HG03135 (cell line): ENCODE data around the gene RPL10.

ENCODE experiments used
- ATAC-seq: cut with Tn5 transposase; IDR thresholded peaks from one replicate; pipeline ENCODE4 v1.9.1; 2021; ENCODE audit warnings: mild to moderate bottlenecking, moderate library complexity; ENCODE audit not compliant: unreplicated experiment

The RPL10 gene

DNA sequence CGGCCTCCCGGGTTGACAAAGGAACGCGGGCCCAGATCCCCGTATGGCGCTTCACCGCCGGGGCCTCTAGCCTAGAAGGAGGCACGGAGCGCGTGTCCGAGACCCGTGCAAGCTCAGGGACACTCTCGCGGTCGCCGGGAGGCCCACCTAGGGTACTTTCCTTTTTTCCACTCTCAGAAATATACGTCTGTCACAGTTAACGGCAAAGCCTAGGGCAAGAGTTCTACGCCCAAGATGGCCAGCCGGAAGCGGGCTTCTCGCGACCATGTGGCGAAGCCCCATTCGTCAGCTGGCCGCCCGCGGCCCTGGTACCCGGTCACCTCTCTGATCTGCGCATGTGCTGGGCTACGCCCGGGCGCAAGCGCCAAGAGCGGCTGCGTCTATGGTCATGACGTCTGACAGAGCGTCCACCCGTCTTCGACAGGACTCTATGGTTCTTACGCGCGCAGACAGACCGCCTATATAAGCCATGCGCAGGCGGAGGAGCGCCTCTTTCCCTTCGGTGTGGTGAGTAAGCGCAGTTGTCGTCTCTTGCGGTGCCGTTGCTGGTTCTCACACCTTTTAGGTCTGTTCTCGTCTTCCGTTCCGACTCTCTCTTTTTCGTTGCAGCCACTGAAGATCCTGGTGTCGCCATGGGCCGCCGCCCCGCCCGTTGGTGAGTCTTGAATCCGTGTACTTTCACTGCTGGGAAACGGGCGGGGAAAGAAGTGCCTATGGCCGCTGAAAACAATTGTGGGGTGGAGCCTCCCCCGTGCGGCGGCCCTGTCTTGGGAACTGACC, at the start of gene RPL10:
Gene RPL10, plus strand, starts transcription at position 490 of the 780 bp plus-strand sequence. Its CDS starts 143 bp downstream, at position 633.
- peak; percentile 71 for ATAC-seq

DNA sequence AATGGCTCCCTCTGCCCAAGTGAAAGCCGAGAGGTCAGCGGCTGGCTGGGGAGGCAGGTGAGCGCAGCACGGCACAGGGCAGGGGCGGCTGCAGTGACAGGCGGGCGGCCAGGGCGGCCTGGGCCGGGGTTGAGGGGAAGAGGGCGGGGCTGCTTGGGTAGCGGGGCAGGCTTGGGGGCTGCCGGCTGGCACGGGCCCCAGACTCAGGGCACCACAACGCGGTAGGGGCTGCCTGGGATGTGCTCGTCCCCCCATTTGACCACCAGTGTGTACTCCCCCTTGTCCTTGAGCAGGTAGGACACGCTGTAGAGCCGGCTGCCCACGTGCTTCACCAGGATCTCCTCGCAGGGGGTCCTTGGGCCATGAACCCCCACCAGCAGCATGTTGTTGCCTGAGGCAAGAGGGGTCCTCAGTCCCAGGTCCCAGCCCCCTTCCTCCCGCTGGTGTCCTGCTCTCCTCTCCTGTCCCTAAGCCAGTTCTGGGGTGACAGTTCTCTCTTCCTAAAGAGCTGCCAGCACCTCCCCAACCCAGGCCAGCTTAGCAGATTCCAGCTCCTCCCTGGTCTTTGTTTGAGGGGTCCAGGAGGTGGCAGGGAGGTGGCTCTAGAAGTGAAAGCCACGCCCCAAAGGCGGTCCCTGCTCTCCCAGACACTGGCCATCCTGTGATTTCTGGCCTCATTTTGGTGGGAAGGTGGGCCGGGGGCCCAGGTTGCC, 49.4 kb upstream of the RPL10 start:
- ATAC-seq: no peak

DNA sequence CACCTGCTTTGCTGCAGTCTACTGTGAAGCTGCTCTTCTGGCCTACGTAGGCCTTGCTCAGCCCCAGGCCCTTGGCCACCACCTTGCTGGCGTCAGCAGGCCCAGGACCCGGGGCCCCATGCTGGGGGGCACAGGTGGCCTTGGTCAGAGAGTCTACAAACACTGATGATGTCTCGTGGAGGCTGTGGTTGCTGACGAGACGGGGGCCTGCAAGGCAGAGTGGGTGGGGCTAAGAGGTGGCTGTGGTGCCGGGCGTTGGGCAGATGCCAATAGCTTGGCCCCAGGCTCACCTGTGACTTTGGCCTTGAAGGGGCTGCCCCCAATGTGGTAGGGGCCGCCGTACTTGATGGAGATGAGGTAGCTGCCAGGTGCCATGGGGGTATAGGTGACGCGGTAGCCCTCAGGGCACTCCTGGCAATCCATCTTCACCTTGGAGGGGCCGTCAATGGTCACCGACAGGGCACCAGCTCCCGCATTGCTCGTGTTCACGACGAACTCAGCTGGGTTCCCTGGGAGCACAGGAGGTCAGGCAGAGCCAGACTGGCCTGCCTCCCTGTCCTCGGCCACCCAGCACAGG, 48.7 kb upstream of the RPL10 start:
- no peak for ATAC-seq

DNA sequence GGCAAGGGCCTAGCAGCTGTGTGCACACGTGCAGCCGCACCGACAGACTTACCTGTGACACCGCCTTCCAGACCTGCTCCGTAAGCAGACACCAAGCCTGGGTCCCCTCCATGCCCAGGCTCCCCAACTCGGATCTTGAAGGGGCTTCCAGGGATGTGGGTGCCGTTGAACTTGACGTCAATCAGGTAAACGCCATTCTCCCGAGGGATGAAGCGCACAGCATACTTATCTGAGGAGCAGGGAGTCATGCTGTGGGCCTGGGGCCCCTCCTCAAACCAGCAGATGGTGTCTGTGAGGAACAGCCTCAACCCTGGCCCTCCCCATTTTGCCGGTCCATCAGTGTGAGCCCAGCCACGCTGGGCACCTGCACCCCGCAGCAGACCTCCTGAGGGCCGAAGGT, 48.2 kb upstream of the RPL10 start:
- no peak for ATAC-seq

DNA sequence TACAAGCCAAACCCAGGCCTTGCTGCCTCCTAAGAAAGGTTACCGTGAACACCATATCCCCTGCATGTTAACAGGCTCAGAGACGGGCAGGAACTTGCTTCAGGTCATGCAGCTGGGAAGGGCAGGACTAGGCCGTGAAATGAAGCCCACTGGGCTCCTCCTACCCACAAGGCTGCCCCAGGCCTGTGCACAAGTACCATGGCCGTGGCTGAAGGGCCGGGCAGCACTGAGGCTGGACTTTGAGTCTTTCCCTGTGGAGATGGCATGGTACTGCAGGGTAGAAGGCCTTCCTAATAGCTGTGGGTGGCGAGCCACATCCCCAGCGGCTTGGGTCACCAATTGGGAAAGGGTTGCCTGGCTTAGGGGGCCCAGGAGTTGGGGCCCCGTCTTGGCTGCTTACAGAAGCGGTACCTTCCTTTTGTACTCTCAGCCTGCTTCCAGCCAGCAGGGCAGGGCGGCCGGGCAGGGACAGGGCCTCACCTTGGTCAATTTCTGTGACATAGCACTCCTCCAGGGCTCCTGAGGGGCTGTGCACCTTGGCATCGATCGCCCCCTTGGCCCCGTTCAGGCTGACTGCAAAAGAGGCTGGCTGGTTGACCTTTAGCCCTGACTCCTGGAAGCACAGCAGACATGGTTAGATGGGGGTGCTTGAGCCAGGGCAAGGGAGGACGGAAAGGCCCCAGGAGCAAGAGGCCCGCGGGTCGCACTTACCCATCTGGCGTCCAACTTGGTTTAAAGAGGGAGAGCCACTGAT, 47.6 kb upstream of the RPL10 start:
- ATAC-seq: no peak

DNA sequence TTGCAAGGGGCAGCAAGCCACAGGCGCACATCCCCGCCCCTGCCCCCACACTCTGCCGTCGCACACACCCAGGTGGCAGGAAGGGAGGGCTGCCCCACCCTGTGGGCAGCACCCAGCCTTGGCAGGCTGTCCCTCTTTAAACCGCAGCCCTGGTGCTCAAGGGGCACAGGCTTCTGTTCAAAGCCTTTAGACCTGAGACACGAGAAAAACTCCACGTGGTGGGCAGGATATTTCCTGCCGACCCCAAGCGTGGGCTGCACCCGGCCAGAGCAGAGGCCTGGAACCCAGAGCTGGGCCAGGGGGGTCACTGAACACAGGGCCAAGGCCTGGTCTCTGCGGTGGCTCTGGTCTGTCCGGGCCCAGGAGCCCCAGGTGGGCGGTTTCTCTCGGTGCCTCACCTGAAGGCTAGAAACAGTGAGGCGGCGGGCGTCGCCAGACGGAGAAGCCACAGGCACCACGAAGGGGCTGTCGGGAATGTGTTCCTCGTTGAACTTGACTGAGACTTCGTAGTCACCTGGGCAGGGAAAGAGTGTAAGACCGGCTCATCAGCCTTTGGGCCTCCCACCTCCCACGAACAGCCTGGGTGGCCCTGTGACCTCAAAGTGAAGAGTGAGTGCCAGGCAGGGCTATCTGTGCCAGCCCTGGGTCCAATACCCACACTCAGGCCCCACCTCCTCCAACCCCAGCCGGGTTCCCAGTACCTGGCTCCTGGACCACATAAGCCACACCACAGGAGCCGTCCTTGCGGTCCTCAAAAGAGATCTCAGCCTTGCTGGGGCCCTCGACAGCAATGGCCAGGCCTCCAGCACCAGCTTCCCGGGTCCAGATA, 46.8 kb upstream of the RPL10 start:
- ATAC-seq: no peak

DNA sequence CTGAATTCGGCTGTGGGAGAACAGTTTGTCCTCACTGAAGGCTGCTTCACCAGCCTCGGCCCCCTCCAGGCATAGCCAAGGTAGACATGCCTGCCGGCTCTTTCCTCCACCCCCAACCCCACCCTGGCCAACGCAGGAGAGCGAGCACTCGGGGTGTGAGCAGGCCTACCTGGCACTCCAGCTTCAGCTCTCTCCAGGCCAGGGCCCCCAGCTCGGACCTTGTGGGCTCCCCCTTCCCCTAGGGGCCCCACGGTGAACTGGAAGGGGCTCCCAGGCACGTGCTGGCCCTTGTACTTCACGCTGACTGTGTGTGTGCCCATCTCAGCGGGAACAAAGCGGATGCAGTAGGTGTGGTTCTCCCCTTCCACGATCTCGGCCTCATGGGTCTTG, 46.2 kb upstream of the RPL10 start:
- ATAC-seq: no peak

DNA sequence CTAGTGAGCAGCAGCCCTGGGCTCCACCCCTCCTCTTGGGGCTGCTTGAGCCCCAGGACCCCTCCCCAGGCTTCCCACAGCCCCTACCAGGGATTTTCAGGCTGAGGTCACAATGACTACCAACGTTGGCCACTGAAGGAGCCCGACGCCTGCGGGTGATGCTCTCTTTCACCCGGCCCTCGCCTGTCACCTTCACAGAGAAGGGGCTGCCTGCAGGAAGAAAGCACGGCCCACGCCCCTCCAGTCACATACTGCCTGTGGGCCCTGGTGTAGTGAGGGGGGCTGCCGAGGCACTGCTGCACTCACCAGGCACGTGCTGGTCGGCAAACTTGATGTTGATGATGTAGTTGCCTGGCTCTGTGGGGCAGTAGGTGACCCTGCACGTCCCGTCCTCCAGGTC, 45.7 kb upstream of the RPL10 start:
- ATAC-seq: no peak

DNA sequence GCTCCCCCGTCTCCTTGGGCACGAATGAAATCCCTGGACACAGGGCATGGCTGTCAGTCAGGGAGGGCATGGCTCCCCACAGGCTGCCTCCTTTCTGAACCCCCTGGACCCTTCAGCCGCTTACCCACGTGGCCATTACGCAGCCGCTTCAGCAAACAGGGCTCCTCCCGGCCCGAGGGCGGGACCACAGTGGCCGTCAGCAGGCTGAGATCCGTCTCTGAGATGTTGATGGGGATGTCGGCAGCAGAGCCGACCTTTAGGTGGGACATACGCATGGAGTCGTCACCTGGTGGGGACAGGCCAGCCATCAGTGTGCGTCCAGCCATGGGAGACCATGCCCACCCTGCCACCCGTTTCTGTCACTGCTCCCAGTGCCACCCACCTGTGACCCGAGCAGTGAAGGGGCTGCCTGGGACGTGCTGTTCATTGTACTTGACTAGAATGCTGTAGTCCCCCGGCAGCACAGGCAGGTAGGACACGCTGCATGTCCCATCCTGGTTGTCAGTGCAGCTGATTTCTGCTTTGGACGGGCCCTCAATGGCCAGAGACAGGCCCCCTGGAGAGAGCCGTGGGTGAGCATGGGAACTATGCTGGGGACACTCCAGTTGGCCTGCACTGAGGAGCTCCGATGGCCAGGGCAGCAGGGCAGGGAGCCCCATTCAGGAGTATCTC, 44.9 kb upstream of the RPL10 start:
- ATAC-seq: no peak

DNA sequence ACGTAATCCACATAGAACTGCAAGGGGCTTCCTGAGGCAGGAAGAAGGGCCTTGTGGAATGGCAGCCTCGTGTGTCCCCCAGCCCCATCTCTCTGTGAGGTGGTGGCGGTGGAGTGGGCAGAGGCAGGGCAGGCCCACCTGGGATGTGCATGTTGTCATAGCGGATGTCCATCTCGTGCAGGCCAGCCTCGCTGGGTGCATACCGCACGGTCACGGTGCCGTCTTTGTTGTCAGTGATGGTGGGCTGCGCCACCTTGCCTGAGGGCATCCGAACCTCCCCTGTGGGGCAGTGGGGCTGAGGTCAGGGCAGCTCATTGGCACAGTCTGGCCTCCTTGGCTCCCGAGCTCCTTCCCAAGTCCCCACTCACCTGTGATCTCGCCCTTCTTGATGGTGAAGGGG, 44.2 kb upstream of the RPL10 start:
- ATAC-seq: no peak

DNA sequence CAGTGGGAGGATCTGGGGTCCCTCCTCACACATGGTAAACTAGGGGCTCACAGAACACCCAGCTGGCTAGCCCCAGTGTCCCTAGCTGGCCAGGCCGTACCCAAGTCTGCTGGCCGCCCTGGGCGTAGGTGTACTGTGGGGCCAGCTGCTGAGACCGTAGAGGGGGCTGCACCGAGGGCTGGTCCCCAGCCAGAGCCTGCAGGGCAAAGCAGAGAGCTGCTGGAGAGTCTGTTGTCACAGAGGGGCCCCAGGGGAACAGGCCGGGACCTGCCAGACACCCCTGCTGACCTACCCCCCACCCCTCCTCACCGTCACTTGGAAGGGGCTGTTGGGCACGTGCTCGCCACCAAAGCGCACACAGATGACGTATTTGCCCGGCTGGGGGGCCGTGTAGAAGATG, 43.7 kb upstream of the RPL10 start:
- no peak for ATAC-seq

DNA sequence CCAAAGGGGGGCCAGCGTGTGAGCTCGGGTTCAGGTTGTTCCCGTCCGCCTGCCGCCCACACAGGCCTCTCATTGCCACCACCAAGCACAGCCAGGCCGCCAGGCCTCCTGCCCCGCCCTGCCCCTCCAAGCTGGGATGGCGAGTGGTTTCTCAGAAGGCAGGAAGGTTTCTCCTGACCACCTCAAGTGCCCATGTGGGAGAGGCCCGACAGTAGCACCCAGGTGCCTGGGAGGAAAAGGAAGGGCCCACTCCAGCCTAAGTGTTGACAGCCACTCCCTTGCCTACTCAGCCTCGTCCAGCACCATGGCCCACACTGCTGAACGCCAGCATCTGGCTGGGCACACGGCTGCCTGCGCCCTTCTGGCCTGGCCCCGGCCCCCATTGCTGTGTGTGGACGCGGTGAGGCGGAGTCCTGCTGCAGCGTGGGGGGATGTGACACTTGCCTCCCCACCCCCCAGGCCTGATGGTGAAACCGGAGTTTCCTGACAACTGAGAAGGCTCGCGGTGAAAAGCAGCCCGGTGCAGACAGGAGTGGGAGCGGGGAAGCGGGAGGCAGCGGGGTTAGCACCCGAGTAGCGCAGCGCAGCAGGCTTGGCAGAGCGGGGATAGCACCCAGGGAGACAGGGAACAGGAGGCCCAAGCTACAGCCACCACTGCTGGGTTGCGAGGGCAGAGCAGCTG, 42.9 kb upstream of the RPL10 start:
- no peak for ATAC-seq

DNA sequence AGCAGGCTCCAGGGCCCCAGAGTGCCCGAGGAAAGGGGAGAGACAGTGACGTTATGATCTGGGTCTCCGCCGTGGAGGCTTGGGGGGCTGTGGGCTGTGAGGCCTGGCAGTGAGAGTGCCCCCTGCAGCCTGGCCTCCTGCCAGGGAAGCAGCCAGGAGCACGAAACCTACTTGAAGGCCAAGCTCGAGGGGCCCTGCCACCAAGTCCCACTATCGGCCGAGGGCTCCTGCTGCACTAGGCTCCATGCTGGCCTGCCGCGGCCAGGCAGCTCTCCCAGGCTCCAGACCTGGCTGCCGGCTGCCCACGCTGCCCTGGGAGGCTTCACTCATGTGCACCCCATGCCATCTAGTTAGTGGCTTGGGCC, 42.4 kb upstream of the RPL10 start:
- no peak for ATAC-seq

DNA sequence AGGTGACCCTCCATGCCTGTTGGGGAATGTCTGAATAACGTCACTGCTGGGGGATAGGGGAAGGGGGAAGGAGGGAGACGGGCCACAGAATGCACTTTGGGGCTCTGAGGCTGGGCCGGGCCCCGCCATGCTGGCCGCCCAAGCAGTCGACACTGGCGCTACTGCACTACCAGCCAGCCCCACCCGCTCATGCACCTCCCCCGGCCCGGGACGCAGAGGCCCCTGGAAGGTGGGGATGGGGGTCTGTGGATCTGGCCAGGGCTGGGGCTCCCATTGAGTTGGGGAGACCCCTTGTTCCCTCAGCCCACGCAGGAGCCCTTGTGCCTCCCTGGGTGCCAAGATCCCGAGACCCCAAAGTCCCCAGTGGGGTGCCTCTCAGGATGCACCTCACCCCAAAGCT, 41.6 kb upstream of the RPL10 start:
- no peak for ATAC-seq

DNA sequence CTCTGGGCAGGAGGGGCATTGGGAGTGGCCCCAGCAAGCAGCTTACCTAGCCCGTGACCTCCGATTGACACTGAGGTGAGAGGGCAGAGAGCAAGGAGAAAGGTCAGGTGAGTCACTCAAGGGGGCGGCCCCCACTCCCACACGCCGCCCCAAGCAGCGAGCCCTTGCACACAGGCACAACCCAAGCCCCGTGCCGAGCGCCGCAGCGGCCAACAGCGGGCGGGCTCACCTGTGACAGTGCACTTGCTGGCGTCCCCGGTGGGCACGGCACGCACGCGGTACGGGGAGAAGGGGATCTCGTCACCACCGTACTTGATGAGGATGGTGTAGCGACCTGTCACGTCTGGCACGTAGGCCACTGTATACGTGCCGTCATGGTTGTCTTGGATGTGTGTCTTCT, 41.0 kb upstream of the RPL10 start:
- ATAC-seq: no peak

DNA sequence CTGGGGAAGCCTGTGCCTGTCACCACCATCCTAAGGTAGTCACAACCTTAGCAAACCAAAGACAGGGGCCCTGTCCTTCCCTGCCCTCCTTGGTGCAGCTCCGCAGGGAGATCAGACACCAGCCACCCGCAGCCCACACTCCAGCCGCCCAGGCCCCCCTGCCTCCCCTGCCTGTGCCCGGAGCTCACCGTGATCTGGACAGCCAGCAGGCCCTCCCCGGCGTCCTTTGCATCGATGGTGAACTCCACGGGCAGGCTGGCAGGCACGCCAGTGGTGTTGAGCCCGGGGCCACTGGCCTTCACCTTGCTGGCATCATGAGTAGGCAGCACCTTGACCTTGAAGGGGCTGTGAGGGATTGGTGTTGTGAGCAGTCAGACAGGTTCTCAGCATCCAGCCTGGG, 40.2 kb upstream of the RPL10 start:
- ATAC-seq: no peak

DNA sequence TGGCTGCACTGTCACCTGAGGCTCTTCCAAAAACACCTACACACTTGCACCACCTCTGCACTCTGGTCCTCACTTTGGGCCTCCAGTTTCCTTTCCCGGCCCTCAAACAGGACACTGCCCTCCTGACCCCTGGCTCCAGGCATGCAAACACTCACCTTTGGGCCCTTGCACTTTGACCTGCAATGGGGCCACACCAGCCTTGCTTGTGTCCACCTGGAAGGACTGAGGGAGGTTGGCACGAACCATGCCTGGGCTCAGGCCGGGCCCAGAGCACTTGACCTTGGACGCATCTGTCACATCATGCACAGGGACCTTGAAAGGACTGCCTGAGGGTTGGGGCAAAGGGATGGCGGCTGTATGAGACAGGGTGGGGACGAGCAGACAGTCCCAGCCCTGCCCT, 39.3 kb upstream of the RPL10 start:
- ATAC-seq: no peak

DNA sequence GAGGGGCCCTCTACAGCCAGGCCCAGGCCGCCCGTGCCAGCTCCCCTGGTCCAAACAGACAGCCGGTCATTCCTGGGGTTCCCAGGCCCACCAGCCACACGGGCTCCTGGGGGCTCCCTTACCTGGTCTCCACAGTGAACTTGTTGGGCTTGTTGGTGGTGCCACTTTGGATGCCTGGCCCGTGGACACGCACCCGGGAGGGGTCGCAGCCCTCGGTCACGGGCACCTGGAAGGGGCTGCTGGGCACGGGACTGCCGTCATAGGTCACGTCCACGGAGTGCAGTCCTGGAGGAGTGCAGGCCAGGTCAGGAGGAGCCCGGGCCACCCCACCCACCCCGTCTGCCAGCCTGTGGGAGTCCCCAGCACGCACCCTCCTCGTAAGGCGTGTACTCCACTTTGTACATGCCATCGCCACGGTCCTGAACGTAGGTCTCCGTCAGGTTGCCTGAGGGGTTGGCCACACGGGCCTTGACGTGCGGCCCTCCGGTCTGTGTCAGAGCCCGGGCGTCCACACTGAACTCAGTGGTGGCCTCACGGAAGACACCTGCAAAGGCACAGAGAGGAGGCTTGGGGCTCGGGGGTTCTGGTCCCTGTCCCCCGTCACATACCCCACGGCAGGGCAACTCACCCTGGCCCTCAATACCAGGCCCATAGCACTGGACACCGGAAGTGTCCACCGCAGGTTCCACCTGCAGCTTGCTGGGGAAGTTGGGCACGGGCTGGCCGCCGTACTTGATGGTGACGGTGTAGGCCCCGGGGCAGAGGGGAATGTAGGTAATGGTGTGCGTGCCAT, 38.6 kb upstream of the RPL10 start:
- ATAC-seq: no peak
